ENCODE measurements around the gene FAM174B. TPM values are rescaled to one million over a fixed set of nuclear protein-coding genes. Genes with fewer than 3 reads are reported as not detected.
A peak's percentile ranks its signal among the peaks of the same experiment; 100 is the strongest.

FAM174B gene
- total RNA-seq, 1 experiment from 2014 or later, result 3.5 TPM

DNA sequence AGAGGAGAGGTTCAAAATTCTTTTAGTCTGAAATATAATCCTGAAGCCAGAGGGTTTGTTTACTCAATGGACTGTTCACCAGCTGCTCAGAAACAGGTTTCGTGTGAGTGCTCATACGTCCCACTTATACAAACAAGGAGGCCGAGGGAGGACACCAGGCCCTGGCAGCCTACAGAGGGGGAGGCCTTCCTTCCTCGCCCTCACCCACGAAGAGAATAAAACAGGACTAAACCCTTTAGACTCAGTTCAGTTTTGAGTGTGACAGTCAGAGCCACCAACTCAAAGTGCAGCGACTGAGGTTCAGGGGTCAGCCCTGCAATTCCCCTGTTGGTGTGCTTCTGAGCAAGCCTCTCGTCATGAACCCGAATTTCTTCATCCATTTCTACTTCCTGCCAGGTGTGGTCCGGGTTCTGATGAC lies 17.3 kb downstream of the FAM174B start:
- Mint-ChIP-seq H3K4me1 (ENCODE audit: insufficient read depth, unreplicated experiment) (no peaks in the 10 kb centered on the region), H3K9me3 (ENCODE audit: unreplicated experiment) (no peaks in the 10 kb centered on the region), H3K36me3 (ENCODE audit: insufficient read depth, unreplicated experiment) (no peaks in the 10 kb centered on the region), H3K4me3 (ENCODE audit: unreplicated experiment) (no peak overlapping the region), H3K27me3 (ENCODE audit: insufficient read depth, unreplicated experiment) (no peaks in the 10 kb centered on the region), H3K27ac (ENCODE audit: low read depth, unreplicated experiment) (no peak overlapping the region)
- CTCF ChIA-PET, result interaction anchor here (0.6 kb wide), 1 partner anchor 10 kb away, joined by 3 read pairs; no protein-coding TSS in a partner anchor
- POLR2A ChIA-PET, result no interaction called here
- no TSS peak for BruUV-seq (replicated peaks)
- DNase-seq (ENCODE audit: unreplicated experiment), result no peak
- TF ChIP-seq CTCF (IDR thresholded peaks at IDR 0.05; ENCODE audit: unreplicated experiment), result no peak
- intact Hi-C loops (cut with micrococcal nuclease), result no loop called here

DNA sequence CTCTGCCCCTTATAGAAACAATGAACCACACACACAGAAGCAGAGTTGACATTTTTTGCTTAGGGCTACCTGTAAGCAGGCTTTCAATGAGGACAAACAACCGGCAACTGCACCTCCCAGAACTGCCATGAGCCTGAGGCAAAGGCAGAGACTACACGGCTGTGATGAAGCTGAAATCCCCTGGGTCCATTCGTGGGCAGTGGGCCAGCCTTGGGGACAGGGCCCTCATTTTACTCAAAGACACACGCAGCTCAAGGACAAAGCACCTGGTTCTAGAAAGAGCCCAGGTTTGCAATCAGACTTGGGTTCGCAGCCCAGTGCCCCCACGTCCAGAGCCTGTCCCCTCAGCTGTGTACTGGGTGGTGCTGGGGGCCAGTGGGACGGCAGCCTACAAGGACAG lies 17.9 kb downstream of the FAM174B start:
- H3K4me1 Mint-ChIP-seq (ENCODE audit: insufficient read depth, unreplicated experiment), result no peaks in the 10 kb centered on the region
- H3K27me3 Mint-ChIP-seq (ENCODE audit: insufficient read depth, unreplicated experiment), result no peaks in the 10 kb centered on the region
- POLR2A ChIA-PET, result no interaction called here
- intact Hi-C loops (cut with micrococcal nuclease), result no loop called here
- CTCF ChIA-PET, result no interaction called here
- H3K36me3 Mint-ChIP-seq (ENCODE audit: insufficient read depth, unreplicated experiment), result no peaks in the 10 kb centered on the region
- no TSS peak for BruUV-seq (replicated peaks)
- H3K9me3 Mint-ChIP-seq (ENCODE audit: unreplicated experiment), result no peaks in the 10 kb centered on the region
- TF ChIP-seq CTCF (IDR thresholded peaks at IDR 0.05; ENCODE audit: unreplicated experiment), result no peak
- no peak for DNase-seq (ENCODE audit: unreplicated experiment)
- H3K27ac Mint-ChIP-seq (ENCODE audit: low read depth, unreplicated experiment), result no peak overlapping the region
- H3K4me3 Mint-ChIP-seq (ENCODE audit: unreplicated experiment), result no peak overlapping the region

GRCh38 chr15:92636908-92637481 lies 18.6 kb downstream of the FAM174B start:
- intact Hi-C loops (cut with micrococcal nuclease), result no loop called here

DNA sequence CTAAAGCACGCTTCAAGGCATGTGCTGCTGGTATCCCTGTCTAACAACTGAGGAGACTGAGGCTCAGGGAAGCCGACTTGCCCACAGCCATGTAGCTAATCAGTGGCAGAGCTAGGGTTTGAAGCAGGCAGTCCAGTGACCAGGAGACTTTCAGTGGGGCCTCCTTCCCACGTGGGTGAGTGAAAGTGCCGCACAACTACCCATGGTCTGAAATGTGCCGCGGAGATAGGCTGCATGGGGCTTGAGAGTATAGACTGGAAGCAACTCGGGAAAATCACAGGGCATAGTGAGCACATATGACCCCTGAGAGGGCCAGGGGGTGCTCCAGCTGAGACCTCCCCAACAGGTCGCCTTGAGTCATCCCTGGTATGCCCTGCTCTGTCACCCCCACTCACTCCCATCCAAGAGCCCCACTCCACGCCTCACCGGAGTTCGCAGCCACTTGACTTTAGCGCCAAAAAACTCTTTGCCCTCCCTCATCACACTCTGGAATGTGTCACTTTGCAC lies 19.1 kb downstream of the FAM174B start:
- ChIA-PET POLR2A (no interaction called here), CTCF (no interaction called here)
- DNase-seq (ENCODE audit: unreplicated experiment), result no peak
- Mint-ChIP-seq H3K9me3 (ENCODE audit: unreplicated experiment) (no peaks in the 10 kb centered on the region), H3K27ac (ENCODE audit: low read depth, unreplicated experiment) (no peak overlapping the region), H3K36me3 (ENCODE audit: insufficient read depth, unreplicated experiment) (no peaks in the 10 kb centered on the region), H3K4me3 (ENCODE audit: unreplicated experiment) (no peak overlapping the region), H3K4me1 (ENCODE audit: insufficient read depth, unreplicated experiment) (no peaks in the 10 kb centered on the region), H3K27me3 (ENCODE audit: insufficient read depth, unreplicated experiment) (no peaks in the 10 kb centered on the region)
- BruUV-seq (replicated peaks), result no TSS peak
- intact Hi-C loops (cut with micrococcal nuclease), result no loop called here
- TF ChIP-seq CTCF (IDR thresholded peaks at IDR 0.05; ENCODE audit: unreplicated experiment), result no peak

More at GRCh38 chr15:92636908-92637481, 18.6 kb downstream of the FAM174B start:
- no peaks in the 10 kb centered on the region for H3K9me3 Mint-ChIP-seq (ENCODE audit: unreplicated experiment)
- H3K27ac Mint-ChIP-seq (ENCODE audit: low read depth, unreplicated experiment), result no peak overlapping the region
- no peak for TF ChIP-seq CTCF (IDR thresholded peaks at IDR 0.05; ENCODE audit: unreplicated experiment)
- H3K4me3 Mint-ChIP-seq (ENCODE audit: unreplicated experiment), result no peak overlapping the region
- no peaks in the 10 kb centered on the region for H3K27me3 Mint-ChIP-seq (ENCODE audit: insufficient read depth, unreplicated experiment)
- ChIA-PET POLR2A (no interaction called here), CTCF (no interaction called here)
- no peaks in the 10 kb centered on the region for H3K4me1 Mint-ChIP-seq (ENCODE audit: insufficient read depth, unreplicated experiment)
- no TSS peak for BruUV-seq (replicated peaks)
- DNase-seq (ENCODE audit: unreplicated experiment), result peak; percentile 35
- H3K36me3 Mint-ChIP-seq (ENCODE audit: insufficient read depth, unreplicated experiment), result no peaks in the 10 kb centered on the region

Measured in MCF 10A (cell line).